AG04449 (cell line): ENCODE data around the gene ACER3.

Source experiments
- CTCF ChIA-PET: fragments of 350-600 bp; formaldehyde crosslinking; extraction: SDS; loops from one replicate; lab custom pipeline; 2021; ENCODE audit warnings: antibody characterized with exemption; lab: Yijun Ruan, JAX
- POLR2A ChIA-PET: fragments of 400-600, 350-600 bp; formaldehyde crosslinking; extraction: SDS; loops from one replicate; lab custom pipeline; 2020; ENCODE audit warnings: antibody characterized with exemption, inconsistent platforms; lab: Yijun Ruan, JAX
- DNase-seq: peaks from one replicate; pipeline ENCODE4 v3.0.0-alpha.2; 2010; ENCODE audit warnings: low read depth, low spot score
- H3K4me3 ChIP-seq: 2 replicates; pipeline ENCODE4 v1.5.1; 2011; ENCODE audit warnings: low read depth, mild to moderate bottlenecking, control low read depth, low read length
- CTCF ChIP-seq: IDR thresholded peaks from one replicate; pipeline ENCODE4 v1.5.1; 2011; ENCODE audit warnings: mild to moderate bottlenecking, moderate library complexity, low read length, control low read depth, inconsistent platforms; ENCODE audit not compliant: insufficient read depth; ENCODE audit errors: missing control alignments

Gene ACER3

DNA sequence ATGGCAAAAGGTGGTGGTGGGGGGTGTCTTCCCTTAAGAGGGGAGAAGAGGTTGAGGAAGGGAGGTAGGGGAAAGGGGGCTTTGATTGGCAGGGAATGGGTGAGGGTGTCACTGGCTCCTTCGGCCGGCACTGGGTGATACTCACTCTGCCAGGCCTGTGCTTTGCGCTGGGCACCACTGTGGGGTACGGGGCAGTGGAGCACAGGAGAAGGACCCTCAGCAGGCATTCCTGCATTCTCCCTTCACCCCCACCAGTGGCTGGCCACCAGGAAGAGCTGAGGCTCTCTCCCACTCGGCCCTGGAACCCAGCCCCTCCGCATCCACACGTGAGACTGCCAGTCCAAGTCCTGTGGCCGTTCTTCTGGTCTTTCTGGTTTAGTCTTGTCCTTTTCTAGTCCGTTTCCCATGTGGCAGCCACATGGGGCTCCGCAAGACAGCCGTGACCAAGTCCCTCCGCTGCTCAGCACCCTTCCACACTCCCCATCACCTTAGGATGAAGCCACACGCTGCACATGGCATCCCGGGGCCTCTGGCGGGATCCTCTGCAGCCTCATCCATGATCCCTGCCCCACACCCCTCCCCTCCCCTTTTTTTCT is 214.0 kb downstream of the ACER3 start:
- H3K4me3 ChIP-seq = no peak overlapping the region
- POLR2A ChIA-PET = interaction anchor here (1.9 kb wide), 1 partner anchor 8 kb away, joined by 8 read pairs; no protein-coding TSS in a partner anchor
- CTCF ChIA-PET = interaction anchor here (0.7 to 4.5 kb wide), 3 partner anchors 17 to 53 kb away, joined by 3 to 64 read pairs (median 13); no protein-coding TSS in a partner anchor
- no peak for TF ChIP-seq CTCF
- no peak for DNase-seq

GRCh38 chr11:77075425-77075905 is 214.7 kb downstream of the ACER3 start:
- H3K4me3 ChIP-seq = no peak overlapping the region
- DNase-seq = no peak
- POLR2A ChIA-PET = no interaction called here
- CTCF ChIA-PET = interaction anchor here (0.7 to 4.5 kb wide), 4 partner anchors 9 to 52 kb away, joined by 3 to 64 read pairs (median 8); partner anchors contain the start of gene CAPN5
- TF ChIP-seq CTCF = no peak
